GM12878 (cell line): ENCODE data around the gene GPR31. TPM values are rescaled to one million over a fixed set of nuclear protein-coding genes. Genes with fewer than 3 reads are reported as not detected.

Source experiments
- BRCA1 ChIP-seq: IDR thresholded peaks from 2 replicates; pipeline ENCODE4 v1.6.1; 2011; ENCODE audit warnings: low read depth, low read length, improper control_type of control experiment
- CREB1 ChIP-seq: IDR thresholded peaks from 2 replicates; pipeline ENCODE4 v1.6.1; 2012; ENCODE audit warnings: low read depth, mild to moderate bottlenecking, inconsistent platforms
- ETV6 ChIP-seq, 2 experiments: fragments of 450-650 bp in 1 of 2; IDR thresholded peaks in 1 of 2; conservative IDR thresholded peaks in 1 of 2; 2 replicates each; pipeline ENCODE4 v1.6.1; 2014; ENCODE audit warnings: antibody characterized with exemption in 1 of 2, borderline replicate concordance in 1 of 2, low read depth in 1 of 2, mild to moderate bottlenecking in 1 of 2, moderate library complexity in 1 of 2
- FOXK2 ChIP-seq: fragments of 450-650 bp; IDR thresholded peaks from 2 replicates; pipeline ENCODE4 v1.6.1; 2017; ENCODE audit warnings: mild to moderate bottlenecking, moderate library complexity
- FOXM1 ChIP-seq: IDR thresholded peaks from 2 replicates; pipeline ENCODE4 v1.6.1; 2012; ENCODE audit warnings: low read depth, mild to moderate bottlenecking, inconsistent platforms, low read length, moderate library complexity
- MTA2 ChIP-seq: fragments of 450-650 bp; IDR thresholded peaks from 2 replicates; pipeline ENCODE4 v1.6.1; 2016; ENCODE audit warnings: low read depth, mild to moderate bottlenecking, moderate library complexity
- NBN ChIP-seq: fragments of 450-650 bp; IDR thresholded peaks from 2 replicates; pipeline ENCODE4 v1.6.1; 2016
- PAX5 ChIP-seq: IDR thresholded peaks from 2 replicates; pipeline ENCODE4 v1.6.1; 2011; ENCODE audit warnings: low read depth, low read length, borderline replicate concordance
- RFX5 ChIP-seq: IDR thresholded peaks from 2 replicates; pipeline ENCODE4 v1.6.1; 2011; ENCODE audit warnings: low read depth, low read length, improper control_type of control experiment
- RUNX3 ChIP-seq: IDR thresholded peaks from 2 replicates; pipeline ENCODE4 v1.6.1; 2012; ENCODE audit warnings: low read length, inconsistent platforms
- SIN3A ChIP-seq: IDR thresholded peaks from 2 replicates; pipeline ENCODE4 v1.6.1; 2012; ENCODE audit warnings: low read depth, low read length, improper control_type of control experiment
- SMAD5 ChIP-seq: IDR thresholded peaks from 2 replicates; pipeline ENCODE4 v1.6.1; 2016; ENCODE audit warnings: antibody characterized with exemption, low read depth
- TARDBP ChIP-seq: IDR thresholded peaks from 2 replicates; pipeline ENCODE4 v1.6.1; 2016; ENCODE audit warnings: borderline replicate concordance
- TCF7 ChIP-seq: IDR thresholded peaks from 2 replicates; pipeline ENCODE4 v1.6.1; 2014; ENCODE audit warnings: antibody characterized with exemption, borderline replicate concordance
- polyA plus RNA-seq, 11 experiments: library from polyadenylated mRNA; depleted of rRNA in 4 of 11; unstranded in 6 of 11; stranded (reverse) in 5 of 11; fragments of >200 nt; fragmentation: Nextera tagmentation in 4 of 11; fragmentation: Illumina TruSeq in 1 of 11; extraction: Ambion mirVana in 4 of 11; extraction: Trizol in 1 of 11; gene quantifications; 1 replicate in 1 of 11; 2 replicates in 10 of 11; pipeline versions ENCODE4 v1.2.1 to v1.2.3, GENCODE V29; 2011 to 2016; ENCODE audit warnings: inconsistent platforms in 2 of 11, missing spikeins in 2 of 11, low read depth in 1 of 11
- total RNA-seq, 4 experiments: library from RNA; depleted of rRNA in 3 of 4; stranded (reverse); fragments of >200 nt in 3 of 4; fragmentation: Illumina TruSeq in 1 of 4; extraction: Trizol in 1 of 4; gene quantifications; 2 replicates each; pipeline versions ENCODE4 v1.2.1 to v1.2.3, GENCODE V29; 2013 to 2021
- TF ChIP-seq, protein P1 (sequence below): fragments of 450-650 bp; IDR thresholded peaks from 2 replicates; pipeline ENCODE4 v1.6.1; 2017; ENCODE audit warnings: mild to moderate bottlenecking, low read depth, inconsistent platforms; ENCODE audit not compliant: poor library complexity, severe bottlenecking
- TF ChIP-seq, protein P2 (sequence below): fragments of 450-650 bp; IDR thresholded peaks from 2 replicates; pipeline ENCODE4 v1.6.1; 2017; ENCODE audit warnings: mild to moderate bottlenecking, moderate library complexity
- TF ChIP-seq, protein P3 (sequence below): IDR thresholded peaks from 2 replicates; pipeline ENCODE4 v1.6.1; 2012; ENCODE audit warnings: improper control_type of control experiment, low read depth, low read length; ENCODE audit not compliant: insufficient replicate concordance
- TF ChIP-seq, protein P4 (sequence below): IDR thresholded peaks from 2 replicates; pipeline ENCODE4 v1.6.1; 2012; ENCODE audit warnings: low read length, inconsistent platforms

GPR31 gene
- total and polyA plus RNA-seq, 10 of the 15 experiments (the other 5 are each of a cell fraction or from before 2014, with no cell fraction given): not detected

DNA sequence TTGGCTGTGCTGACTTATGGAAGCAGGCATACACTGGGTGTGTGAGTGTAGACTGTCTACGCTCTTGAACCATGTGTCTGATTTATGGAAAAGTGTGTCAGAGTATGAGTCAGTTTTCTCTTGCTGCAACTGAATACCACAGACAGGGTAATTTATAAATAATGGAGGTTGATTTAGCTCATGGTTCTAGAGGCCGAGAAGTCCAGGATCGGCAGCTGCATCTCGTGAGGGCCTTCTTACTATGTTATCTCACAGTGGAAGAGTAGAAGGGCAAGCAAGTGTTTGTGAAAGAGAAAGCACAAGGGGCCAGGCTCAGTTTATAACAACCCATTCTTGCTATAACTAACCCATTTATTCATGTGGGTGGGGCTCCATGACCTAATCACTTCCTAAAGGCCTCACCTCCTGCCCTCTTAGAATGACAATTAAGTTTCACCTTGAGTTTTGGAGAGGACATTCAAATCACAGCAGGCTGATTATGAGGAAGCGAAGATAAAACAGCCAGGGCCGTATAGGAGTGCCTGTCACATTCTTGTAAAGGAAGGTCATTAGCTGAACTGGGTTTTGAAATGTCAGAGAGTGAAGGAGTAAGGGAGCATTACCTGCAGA is 6.7 kb downstream of the GPR31 start (continued):
- TF ChIP-seq, protein P1, sequence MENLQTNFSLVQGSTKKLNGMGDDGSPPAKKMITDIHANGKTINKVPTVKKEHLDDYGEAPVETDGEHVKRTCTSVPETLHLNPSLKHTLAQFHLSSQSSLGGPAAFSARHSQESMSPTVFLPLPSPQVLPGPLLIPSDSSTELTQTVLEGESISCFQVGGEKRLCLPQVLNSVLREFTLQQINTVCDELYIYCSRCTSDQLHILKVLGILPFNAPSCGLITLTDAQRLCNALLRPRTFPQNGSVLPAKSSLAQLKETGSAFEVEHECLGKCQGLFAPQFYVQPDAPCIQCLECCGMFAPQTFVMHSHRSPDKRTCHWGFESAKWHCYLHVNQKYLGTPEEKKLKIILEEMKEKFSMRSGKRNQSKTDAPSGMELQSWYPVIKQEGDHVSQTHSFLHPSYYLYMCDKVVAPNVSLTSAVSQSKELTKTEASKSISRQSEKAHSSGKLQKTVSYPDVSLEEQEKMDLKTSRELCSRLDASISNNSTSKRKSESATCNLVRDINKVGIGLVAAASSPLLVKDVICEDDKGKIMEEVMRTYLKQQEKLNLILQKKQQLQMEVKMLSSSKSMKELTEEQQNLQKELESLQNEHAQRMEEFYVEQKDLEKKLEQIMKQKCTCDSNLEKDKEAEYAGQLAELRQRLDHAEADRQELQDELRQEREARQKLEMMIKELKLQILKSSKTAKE: peak; percentile 57
- TF ChIP-seq FOXK2 (no peak), RFX5 (no peak), CREB1 (0 out of 2 replicates have a peak, but pooled peaks have one; percentile 22), NBN (peak; percentile 61; the same call in 1 of the 2 replicates), MTA2 (peak; percentile 74), TCF7 (peak; percentile 75), PAX5 (0 out of 2 replicates have a peak, but pooled peaks have one; percentile 46), FOXM1 (peak; percentile 62; the same call in 1 of the 2 replicates), RUNX3 (peak; percentile 66), SIN3A (peak; percentile 43; the same call in 1 of the 2 replicates), SMAD5 (no peak), BRCA1 (no peak), TARDBP (peak; percentile 39; the same call in 1 of the 2 replicates), ETV6 (conservative IDR thresholded peaks at IDR 0.05 in 1 of 2, IDR thresholded peaks at IDR 0.05 in 1 of 2; ENCODE audit: borderline replicate concordance in 1 of 2, low read depth in 1 of 2) (peak in 1 of 2 experiments; percentile 99; a peak in 2 of 4 replicates)
- TF ChIP-seq, protein P2, sequence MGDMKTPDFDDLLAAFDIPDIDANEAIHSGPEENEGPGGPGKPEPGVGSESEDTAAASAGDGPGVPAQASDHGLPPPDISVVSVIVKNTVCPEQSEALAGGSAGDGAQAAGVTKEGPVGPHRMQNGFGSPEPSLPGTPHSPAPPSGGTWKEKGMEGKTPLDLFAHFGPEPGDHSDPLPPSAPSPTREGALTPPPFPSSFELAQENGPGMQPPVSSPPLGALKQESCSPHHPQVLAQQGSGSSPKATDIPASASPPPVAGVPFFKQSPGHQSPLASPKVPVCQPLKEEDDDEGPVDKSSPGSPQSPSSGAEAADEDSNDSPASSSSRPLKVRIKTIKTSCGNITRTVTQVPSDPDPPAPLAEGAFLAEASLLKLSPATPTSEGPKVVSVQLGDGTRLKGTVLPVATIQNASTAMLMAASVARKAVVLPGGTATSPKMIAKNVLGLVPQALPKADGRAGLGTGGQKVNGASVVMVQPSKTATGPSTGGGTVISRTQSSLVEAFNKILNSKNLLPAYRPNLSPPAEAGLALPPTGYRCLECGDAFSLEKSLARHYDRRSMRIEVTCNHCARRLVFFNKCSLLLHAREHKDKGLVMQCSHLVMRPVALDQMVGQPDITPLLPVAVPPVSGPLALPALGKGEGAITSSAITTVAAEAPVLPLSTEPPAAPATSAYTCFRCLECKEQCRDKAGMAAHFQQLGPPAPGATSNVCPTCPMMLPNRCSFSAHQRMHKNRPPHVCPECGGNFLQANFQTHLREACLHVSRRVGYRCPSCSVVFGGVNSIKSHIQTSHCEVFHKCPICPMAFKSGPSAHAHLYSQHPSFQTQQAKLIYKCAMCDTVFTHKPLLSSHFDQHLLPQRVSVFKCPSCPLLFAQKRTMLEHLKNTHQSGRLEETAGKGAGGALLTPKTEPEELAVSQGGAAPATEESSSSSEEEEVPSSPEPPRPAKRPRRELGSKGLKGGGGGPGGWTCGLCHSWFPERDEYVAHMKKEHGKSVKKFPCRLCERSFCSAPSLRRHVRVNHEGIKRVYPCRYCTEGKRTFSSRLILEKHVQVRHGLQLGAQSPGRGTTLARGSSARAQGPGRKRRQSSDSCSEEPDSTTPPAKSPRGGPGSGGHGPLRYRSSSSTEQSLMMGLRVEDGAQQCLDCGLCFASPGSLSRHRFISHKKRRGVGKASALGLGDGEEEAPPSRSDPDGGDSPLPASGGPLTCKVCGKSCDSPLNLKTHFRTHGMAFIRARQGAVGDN: 0 out of 2 replicates have a peak, but pooled peaks have one; percentile 11
- TF ChIP-seq, protein P3, sequence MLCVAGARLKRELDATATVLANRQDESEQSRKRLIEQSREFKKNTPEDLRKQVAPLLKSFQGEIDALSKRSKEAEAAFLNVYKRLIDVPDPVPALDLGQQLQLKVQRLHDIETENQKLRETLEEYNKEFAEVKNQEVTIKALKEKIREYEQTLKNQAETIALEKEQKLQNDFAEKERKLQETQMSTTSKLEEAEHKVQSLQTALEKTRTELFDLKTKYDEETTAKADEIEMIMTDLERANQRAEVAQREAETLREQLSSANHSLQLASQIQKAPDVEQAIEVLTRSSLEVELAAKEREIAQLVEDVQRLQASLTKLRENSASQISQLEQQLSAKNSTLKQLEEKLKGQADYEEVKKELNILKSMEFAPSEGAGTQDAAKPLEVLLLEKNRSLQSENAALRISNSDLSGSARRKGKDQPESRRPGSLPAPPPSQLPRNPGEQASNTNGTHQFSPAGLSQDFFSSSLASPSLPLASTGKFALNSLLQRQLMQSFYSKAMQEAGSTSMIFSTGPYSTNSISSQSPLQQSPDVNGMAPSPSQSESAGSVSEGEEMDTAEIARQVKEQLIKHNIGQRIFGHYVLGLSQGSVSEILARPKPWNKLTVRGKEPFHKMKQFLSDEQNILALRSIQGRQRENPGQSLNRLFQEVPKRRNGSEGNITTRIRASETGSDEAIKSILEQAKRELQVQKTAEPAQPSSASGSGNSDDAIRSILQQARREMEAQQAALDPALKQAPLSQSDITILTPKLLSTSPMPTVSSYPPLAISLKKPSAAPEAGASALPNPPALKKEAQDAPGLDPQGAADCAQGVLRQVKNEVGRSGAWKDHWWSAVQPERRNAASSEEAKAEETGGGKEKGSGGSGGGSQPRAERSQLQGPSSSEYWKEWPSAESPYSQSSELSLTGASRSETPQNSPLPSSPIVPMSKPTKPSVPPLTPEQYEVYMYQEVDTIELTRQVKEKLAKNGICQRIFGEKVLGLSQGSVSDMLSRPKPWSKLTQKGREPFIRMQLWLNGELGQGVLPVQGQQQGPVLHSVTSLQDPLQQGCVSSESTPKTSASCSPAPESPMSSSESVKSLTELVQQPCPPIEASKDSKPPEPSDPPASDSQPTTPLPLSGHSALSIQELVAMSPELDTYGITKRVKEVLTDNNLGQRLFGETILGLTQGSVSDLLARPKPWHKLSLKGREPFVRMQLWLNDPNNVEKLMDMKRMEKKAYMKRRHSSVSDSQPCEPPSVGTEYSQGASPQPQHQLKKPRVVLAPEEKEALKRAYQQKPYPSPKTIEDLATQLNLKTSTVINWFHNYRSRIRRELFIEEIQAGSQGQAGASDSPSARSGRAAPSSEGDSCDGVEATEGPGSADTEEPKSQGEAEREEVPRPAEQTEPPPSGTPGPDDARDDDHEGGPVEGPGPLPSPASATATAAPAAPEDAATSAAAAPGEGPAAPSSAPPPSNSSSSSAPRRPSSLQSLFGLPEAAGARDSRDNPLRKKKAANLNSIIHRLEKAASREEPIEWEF: peak; percentile 37
- TF ChIP-seq, protein P4, sequence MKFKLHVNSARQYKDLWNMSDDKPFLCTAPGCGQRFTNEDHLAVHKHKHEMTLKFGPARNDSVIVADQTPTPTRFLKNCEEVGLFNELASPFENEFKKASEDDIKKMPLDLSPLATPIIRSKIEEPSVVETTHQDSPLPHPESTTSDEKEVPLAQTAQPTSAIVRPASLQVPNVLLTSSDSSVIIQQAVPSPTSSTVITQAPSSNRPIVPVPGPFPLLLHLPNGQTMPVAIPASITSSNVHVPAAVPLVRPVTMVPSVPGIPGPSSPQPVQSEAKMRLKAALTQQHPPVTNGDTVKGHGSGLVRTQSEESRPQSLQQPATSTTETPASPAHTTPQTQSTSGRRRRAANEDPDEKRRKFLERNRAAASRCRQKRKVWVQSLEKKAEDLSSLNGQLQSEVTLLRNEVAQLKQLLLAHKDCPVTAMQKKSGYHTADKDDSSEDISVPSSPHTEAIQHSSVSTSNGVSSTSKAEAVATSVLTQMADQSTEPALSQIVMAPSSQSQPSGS: peak; percentile 95
